Measurements from ENCODE around the gene ENPP3.

DNA sequence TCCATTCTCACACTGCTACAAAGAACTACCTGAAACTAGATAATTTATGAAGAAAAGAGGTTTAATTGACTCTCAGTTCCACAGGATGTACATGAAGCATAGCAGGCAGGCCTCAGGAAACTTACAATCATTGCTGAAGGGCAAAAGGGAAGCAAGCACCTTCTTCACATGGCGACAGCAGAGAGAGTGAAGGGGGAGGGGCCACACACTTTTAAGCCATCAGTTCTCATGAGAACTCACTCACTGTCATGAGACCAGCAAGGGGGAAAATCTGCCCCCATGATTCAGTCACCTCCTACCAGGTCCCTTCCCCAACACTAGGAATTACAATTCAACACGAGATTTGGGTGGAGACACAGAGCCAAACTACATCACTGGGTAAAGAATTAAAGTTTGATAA is 158.3 kb downstream of the ENPP3 start:
- TF ChIP-seq POLR2A (IDR thresholded peaks at IDR 0.05; ENCODE audit: low read length) = no peak
- TF ChIP-seq GATA1 (IDR thresholded peaks at IDR 0.05; ENCODE audit: low read depth, low read length) = no peak
